NCI-H187 treated with DMSO at 0.1 percent for 48 hours (cell line): ENCODE data around the gene VTI1B.
A peak's percentile ranks its signal among the peaks of the same experiment; 100 is the strongest.
"Not testable (repeated sequence)": the region's sequence is repeated elsewhere in the genome, so short reads cannot be mapped to it uniquely, and the experiment has no call there.

Experiments
- DNase-seq: peaks from one replicate; lab custom pipeline; 2025; lab: John Stamatoyannopoulos, UW

VTI1B gene

GRCh38 chr14:67674480-67675218 lies at the start of gene VTI1B:
Gene VTI1B, minus strand, starts transcription at chr14:67674632. Its CDS starts 143 bp downstream, at chr14:67674489.
- DNase-seq = peak; percentile 39

GRCh38 chr14:67722293-67722692 lies 47.9 kb upstream of the VTI1B start:
- DNase-seq = no peak

- DNase-seq = no peak
These were observed 47.4 kb upstream of the VTI1B start for GRCh38 chr14:67721875-67722274.

GRCh38 chr14:67719866-67720265 lies 45.4 kb upstream of the VTI1B start:
- no peak for DNase-seq

- DNase-seq = not testable (repeated sequence)
These were observed 45.0 kb upstream of the VTI1B start for GRCh38 chr14:67719385-67719784.

- DNase-seq = no peak
These were observed 43.8 kb upstream of the VTI1B start for GRCh38 chr14:67718265-67718664.

- DNase-seq = no peak
These were observed 42.6 kb upstream of the VTI1B start for GRCh38 chr14:67717048-67717447.

GRCh38 chr14:67710209-67710608 lies 35.8 kb upstream of the VTI1B start:
- no peak for DNase-seq

- not testable (repeated sequence) for DNase-seq
These were observed 35.4 kb upstream of the VTI1B start for GRCh38 chr14:67709796-67710195.

- not testable (repeated sequence) for DNase-seq
These were observed 34.9 kb upstream of the VTI1B start for GRCh38 chr14:67709346-67709745.

GRCh38 chr14:67705211-67705610 lies 30.8 kb upstream of the VTI1B start:
- no peak for DNase-seq

GRCh38 chr14:67704484-67705089 lies 30.2 kb upstream of the VTI1B start:
- peak; percentile 75 for DNase-seq

GRCh38 chr14:67703997-67704396 lies 29.6 kb upstream of the VTI1B start:
- DNase-seq = no peak

GRCh38 chr14:67701492-67701891 lies 27.1 kb upstream of the VTI1B start, which contains the start of gene RDH12:
Gene RDH12, plus strand, starts transcription at chr14:67701886. Its CDS starts 20,757 bp downstream, at chr14:67722643.
- not testable (repeated sequence) for DNase-seq

- no peak for DNase-seq
These were observed 23.7 kb upstream of the VTI1B start for GRCh38 chr14:67698179-67698578.

GRCh38 chr14:67697006-67697405 lies 22.6 kb upstream of the VTI1B start:
- no peak for DNase-seq

GRCh38 chr14:67695394-67695949 lies 21.0 kb upstream of the VTI1B start, which contains the start of gene RDH11:
Gene RDH11, minus strand, starts transcription at chr14:67695764. Its CDS starts 61 bp downstream, at chr14:67695703.
- DNase-seq = peak; percentile 70

GRCh38 chr14:67694791-67695393 lies 20.5 kb upstream of the VTI1B start:
- DNase-seq = peak; percentile 13

- DNase-seq = no peak
These were observed 15.6 kb upstream of the VTI1B start for GRCh38 chr14:67690011-67690410.

GRCh38 chr14:67683842-67684241 lies 9.4 kb upstream of the VTI1B start:
- no peak for DNase-seq

- no peak for DNase-seq
These were observed 6.5 kb upstream of the VTI1B start for GRCh38 chr14:67680941-67681340.

- DNase-seq = no peak
These were observed 5.7 kb upstream of the VTI1B start for GRCh38 chr14:67680121-67680602.
